NCI-H1436 treated with DMSO at 0.1 percent for 48 hours (cell line): ENCODE results near the gene CALR3.
"Not testable (repeated sequence)": the region's sequence is repeated elsewhere in the genome, so short reads cannot be mapped to it uniquely, and the experiment has no call there.

Experiments
- DNase-seq: peaks from one replicate; lab custom pipeline; 2025; lab: John Stamatoyannopoulos, UW

Gene CALR3

GRCh38 chr19:16496613-16496983, 631 bp upstream of the CALR3 start:
- no peak for DNase-seq

- DNase-seq = not testable (repeated sequence)
These were observed 9.5 kb downstream of the CALR3 start for GRCh38 chr19:16486476-16486875.

- no peak for DNase-seq
These were observed 13.2 kb downstream of the CALR3 start for GRCh38 chr19:16482745-16483144.

GRCh38 chr19:16477311-16477710, 18.7 kb downstream of the CALR3 start:
- no peak for DNase-seq

GRCh38 chr19:16476401-16476800, 19.6 kb downstream of the CALR3 start:
- DNase-seq = no peak

GRCh38 chr19:16473875-16474392, 22.0 kb downstream of the CALR3 start:
- no peak for DNase-seq

- no peak for DNase-seq
These were observed 23.0 kb downstream of the CALR3 start for GRCh38 chr19:16472992-16473391.

GRCh38 chr19:16472559-16472899, 23.4 kb downstream of the CALR3 start:
- DNase-seq = not testable (repeated sequence)

- no peak for DNase-seq
These were observed 24.8 kb downstream of the CALR3 start for GRCh38 chr19:16470911-16471811.

GRCh38 chr19:16470541-16470910, 25.4 kb downstream of the CALR3 start:
- DNase-seq = no peak

- DNase-seq = no peak
These were observed 28.4 kb downstream of the CALR3 start for GRCh38 chr19:16467581-16467980.

GRCh38 chr19:16466802-16467427, 29.1 kb downstream of the CALR3 start:
- DNase-seq = not testable (repeated sequence)

GRCh38 chr19:16465239-16465638, 30.7 kb downstream of the CALR3 start:
- no peak for DNase-seq

GRCh38 chr19:16463991-16464575, 31.9 kb downstream of the CALR3 start:
- no peak for DNase-seq

- DNase-seq = no peak
These were observed 32.5 kb downstream of the CALR3 start for GRCh38 chr19:16463341-16463990.

- no peak for DNase-seq
These were observed 33.2 kb downstream of the CALR3 start for GRCh38 chr19:16462757-16463250.

- no peak for DNase-seq
These were observed 34.3 kb downstream of the CALR3 start for GRCh38 chr19:16461630-16462051.

- DNase-seq = no peak
These were observed 35.5 kb downstream of the CALR3 start for GRCh38 chr19:16460454-16460853.

- DNase-seq = no peak
These were observed 36.3 kb downstream of the CALR3 start for GRCh38 chr19:16459680-16460079.

- no peak for DNase-seq
These were observed 37.3 kb downstream of the CALR3 start for GRCh38 chr19:16458391-16459341.

- DNase-seq = no peak
These were observed 38.0 kb downstream of the CALR3 start for GRCh38 chr19:16457954-16458331.
